SJSA1 (cell line): ENCODE results near the gene KCNIP1. TPM values are rescaled to one million over a fixed set of nuclear protein-coding genes. Genes with fewer than 3 reads are reported as not detected.
A peak's percentile ranks its signal among the peaks of the same experiment; 100 is the strongest.

Experiments used
- DNase-seq, 2 experiments: peaks; one replicate each; pipeline ENCODE4 v3.0.0-alpha.2; 2015 to 2020; ENCODE audit warnings: low spot score in 2 of 2, low read depth in 1 of 2
- H3K27ac ChIP-seq: fragments of 250-450 bp; sonication (Bioruptor Pico); 2 replicates; pipeline ENCODE4 v1.5.1; 2020; ENCODE audit warnings: mild to moderate bottlenecking, moderate library complexity
- H3K27me3 ChIP-seq: fragments of 250-450 bp; sonication (Bioruptor Pico); replicated peaks from 2 replicates; pipeline ENCODE4 v1.5.1; 2020; ENCODE audit warnings: mild to moderate bottlenecking, moderate library complexity
- H3K36me3 ChIP-seq: fragments of 250-450 bp; sonication (Bioruptor Pico); 2 replicates; pipeline ENCODE4 v1.5.1; 2020; ENCODE audit warnings: mild to moderate bottlenecking
- H3K4me1 ChIP-seq: fragments of 250-450 bp; sonication (Bioruptor Pico); replicated peaks from 2 replicates; pipeline ENCODE4 v1.6.1; 2021; ENCODE audit warnings: mild to moderate bottlenecking
- H3K4me3 ChIP-seq: fragments of 250-450 bp; sonication (Bioruptor Pico); 2 replicates; pipeline ENCODE4 v1.5.1; 2020; ENCODE audit warnings: mild to moderate bottlenecking
- H3K9me3 ChIP-seq: fragments of 250-450 bp; sonication (Bioruptor Pico); replicated peaks from 2 replicates; pipeline ENCODE4 v1.5.1; 2020; ENCODE audit warnings: mild to moderate bottlenecking
- total RNA-seq: library from RNA; depleted of rRNA; stranded (reverse); fragments of >200 nt; shearing (Covaris generic); gene quantifications from 2 replicates; pipeline ENCODE4 v1.2.3, GENCODE V29; 2014

KCNIP1 gene
- total RNA-seq, 1 experiment from 2014 or later, result 3.1 TPM

- 0 out of 2 replicates have a peak, but pooled peaks cover 2% of the 10 kb centered on the region for H3K27me3 ChIP-seq
- H3K36me3 ChIP-seq, result no peaks in the 10 kb centered on the region
- H3K27ac ChIP-seq, result no peak overlapping the region
- H3K4me1 ChIP-seq, result no peaks in the 10 kb centered on the region
- peaks cover 10% of the 10 kb centered on the region for H3K9me3 ChIP-seq
- DNase-seq, result peak in 1 of 2 experiments; percentile 9
- H3K4me3 ChIP-seq, result no peak overlapping the region
Measured at GRCh38 chr5:170732685-170733084, 228.9 kb downstream of the KCNIP1 start.

GRCh38 chr5:170736966-170737365 is 233.1 kb downstream of the KCNIP1 start:
- H3K27me3 ChIP-seq, result no peaks in the 10 kb centered on the region
- H3K4me1 ChIP-seq, result no peaks in the 10 kb centered on the region
- H3K4me3 ChIP-seq, result no peak overlapping the region
- peak in 1 of 2 experiments; percentile 17 for DNase-seq
- H3K9me3 ChIP-seq, result peaks cover 10% of the 10 kb centered on the region
- no peaks in the 10 kb centered on the region for H3K36me3 ChIP-seq
- no peak overlapping the region for H3K27ac ChIP-seq

GRCh38 chr5:170737591-170737990 is 233.8 kb downstream of the KCNIP1 start:
- no peak overlapping the region for H3K4me3 ChIP-seq
- H3K36me3 ChIP-seq, result no peaks in the 10 kb centered on the region
- H3K4me1 ChIP-seq, result no peaks in the 10 kb centered on the region
- H3K27me3 ChIP-seq, result no peaks in the 10 kb centered on the region
- H3K27ac ChIP-seq, result no peak overlapping the region
- DNase-seq, result no peak
- peaks cover 10% of the 10 kb centered on the region for H3K9me3 ChIP-seq

- Histone ChIP-seq H3K27ac (no peak overlapping the region), H3K4me1 (no peaks in the 10 kb centered on the region)
- peak in 1 of 2 experiments; percentile 12 for DNase-seq
Measured at GRCh38 chr5:170738840-170739239, 235.0 kb downstream of the KCNIP1 start.

DNA sequence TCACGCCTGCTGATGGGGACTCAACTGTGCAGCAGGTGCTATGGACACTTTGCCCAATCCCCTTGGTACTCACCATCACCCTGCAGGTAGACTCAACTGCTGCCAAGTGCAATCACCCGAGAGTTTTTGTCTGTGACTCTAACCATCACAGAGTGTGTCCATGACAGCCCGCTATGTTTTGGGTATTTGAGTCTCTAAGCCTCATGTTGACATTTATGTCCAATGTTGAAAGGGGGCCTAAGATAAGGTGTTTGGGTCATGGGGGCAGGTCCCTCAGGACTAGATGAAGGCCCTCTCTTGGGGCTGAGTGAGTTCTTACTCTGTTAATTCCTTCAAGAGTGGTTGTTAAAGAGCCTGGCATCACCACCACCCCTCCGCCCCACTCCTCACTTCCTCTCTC is 235.6 kb downstream of the KCNIP1 start:
- H3K27ac ChIP-seq, result no peak overlapping the region
- H3K4me3 ChIP-seq, result no peak overlapping the region
- H3K4me1 ChIP-seq, result peaks cover 3% of the 10 kb centered on the region; the same call in 1 of the 2 replicates
- H3K9me3 ChIP-seq, result peaks cover 10% of the 10 kb centered on the region
- H3K27me3 ChIP-seq, result peaks cover 8% of the 10 kb centered on the region
- H3K36me3 ChIP-seq, result no peaks in the 10 kb centered on the region
- peak in 1 of 2 experiments; percentile 29 for DNase-seq

More at GRCh38 chr5:170738840-170739239, 235.0 kb downstream of the KCNIP1 start:
- Histone ChIP-seq H3K27me3 (peaks cover 4% of the 10 kb centered on the region), H3K4me3 (no peak overlapping the region), H3K9me3 (peaks cover 10% of the 10 kb centered on the region), H3K36me3 (no peaks in the 10 kb centered on the region)

DNA sequence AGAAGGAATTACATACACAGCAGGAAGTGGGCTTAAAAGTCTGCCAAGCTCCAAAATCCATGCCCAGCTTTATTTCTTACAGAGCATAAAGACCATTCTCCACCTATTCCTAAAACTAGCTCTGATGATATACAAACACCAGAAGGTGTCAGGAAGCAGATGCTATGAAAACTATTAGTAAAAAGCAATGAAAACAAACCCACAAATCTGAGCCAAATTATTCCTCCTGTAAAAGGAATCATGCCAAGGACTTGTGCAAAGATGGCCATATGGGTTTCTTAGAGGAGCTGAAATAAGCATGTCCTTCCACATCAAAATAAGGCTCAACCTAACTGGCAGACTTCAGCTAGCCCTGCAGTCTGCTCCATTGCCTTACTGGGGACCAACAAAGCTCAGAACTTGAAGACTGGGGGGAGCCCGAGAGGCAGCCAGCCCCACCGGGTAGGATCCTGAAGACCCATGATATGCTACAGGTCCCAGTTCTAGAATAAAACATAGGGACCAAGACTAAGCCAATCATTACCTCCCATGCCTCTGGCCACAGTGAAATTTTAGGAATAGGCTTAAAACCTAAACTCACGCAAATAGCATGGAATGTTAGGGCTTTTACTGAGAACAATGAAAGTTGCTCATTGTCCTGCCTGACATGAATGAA is 236.9 kb downstream of the KCNIP1 start:
- Histone ChIP-seq H3K9me3 (peaks cover 6% of the 10 kb centered on the region), H3K4me1 (peaks cover 12% of the 10 kb centered on the region), H3K4me3 (no peak overlapping the region), H3K36me3 (no peaks in the 10 kb centered on the region), H3K27ac (no peak overlapping the region), H3K27me3 (peaks cover 8% of the 10 kb centered on the region)
- peak in 1 of 2 experiments; percentile 35 for DNase-seq

- Histone ChIP-seq H3K9me3 (peaks cover 2% of the 10 kb centered on the region), H3K36me3 (no peaks in the 10 kb centered on the region), H3K27ac (no peak overlapping the region), H3K27me3 (peaks cover 8% of the 10 kb centered on the region), H3K4me3 (no peak overlapping the region), H3K4me1 (peaks cover 14% of the 10 kb centered on the region)
- DNase-seq, result peak in 1 of 2 experiments; percentile 30
Measured at GRCh38 chr5:170741801-170742200, 238.0 kb downstream of the KCNIP1 start.

DNA sequence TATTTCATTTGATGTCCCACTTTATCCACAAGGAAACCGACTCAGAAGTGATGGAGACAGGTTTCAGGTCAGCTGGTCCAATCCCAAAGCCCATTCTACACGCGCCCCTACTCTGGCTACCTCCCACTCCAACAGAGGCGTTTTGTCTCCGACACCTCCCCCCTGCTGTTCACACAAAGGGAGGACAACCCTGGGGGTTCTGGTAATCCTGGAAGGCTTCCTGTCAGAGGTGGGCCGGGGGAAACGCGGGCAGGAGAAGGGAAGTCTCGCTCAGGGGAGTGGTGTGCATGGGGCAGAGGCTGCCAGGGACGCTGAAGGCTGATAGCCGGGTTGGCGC is 240.0 kb downstream of the KCNIP1 start:
- no peaks in the 10 kb centered on the region for H3K9me3 ChIP-seq
- H3K4me1 ChIP-seq, result peaks cover 14% of the 10 kb centered on the region
- no peak overlapping the region for H3K4me3 ChIP-seq
- peaks cover 8% of the 10 kb centered on the region for H3K27me3 ChIP-seq
- no peaks in the 10 kb centered on the region for H3K36me3 ChIP-seq
- DNase-seq, result no peak
- no peak overlapping the region for H3K27ac ChIP-seq

GRCh38 chr5:170745481-170746071 is 241.8 kb downstream of the KCNIP1 start:
- Histone ChIP-seq H3K9me3 (no peaks in the 10 kb centered on the region), H3K4me1 (peaks cover 14% of the 10 kb centered on the region), H3K27ac (no peak overlapping the region), H3K36me3 (no peaks in the 10 kb centered on the region), H3K4me3 (no peak overlapping the region), H3K27me3 (peaks cover 8% of the 10 kb centered on the region)
- DNase-seq, result peak; percentile 35 to 56

GRCh38 chr5:170746075-170746960 is 242.5 kb downstream of the KCNIP1 start:
- H3K4me3 ChIP-seq, result no peak overlapping the region
- H3K36me3 ChIP-seq, result no peaks in the 10 kb centered on the region
- DNase-seq, result peak in 1 of 2 experiments; percentile 38
- H3K4me1 ChIP-seq, result peaks cover 14% of the 10 kb centered on the region
- peaks cover 8% of the 10 kb centered on the region for H3K27me3 ChIP-seq
- no peaks in the 10 kb centered on the region for H3K9me3 ChIP-seq
- no peak overlapping the region for H3K27ac ChIP-seq

DNA sequence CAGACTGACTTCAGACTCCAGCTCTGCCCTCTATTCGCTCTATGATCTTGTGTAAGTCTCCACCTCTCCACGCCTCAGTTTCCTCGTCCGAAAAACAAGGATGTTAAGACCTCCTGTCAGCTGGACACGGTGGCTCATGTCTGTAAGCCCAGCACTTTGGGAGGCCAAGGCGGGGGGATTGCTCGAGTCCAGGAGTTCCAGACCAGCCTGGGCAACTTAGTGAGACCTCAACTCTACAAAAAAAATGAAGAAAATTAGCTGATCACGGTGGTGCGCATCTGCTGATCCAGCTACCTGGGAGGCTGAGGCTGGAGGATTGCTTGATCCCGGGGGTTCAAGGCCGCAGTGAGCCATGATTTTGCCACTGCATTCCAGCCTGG is 243.1 kb downstream of the KCNIP1 start:
- Histone ChIP-seq H3K4me3 (no peak overlapping the region), H3K9me3 (no peaks in the 10 kb centered on the region), H3K27ac (no peak overlapping the region), H3K4me1 (peaks cover 14% of the 10 kb centered on the region), H3K27me3 (peaks cover 8% of the 10 kb centered on the region), H3K36me3 (no peaks in the 10 kb centered on the region)
- DNase-seq, result peak in 1 of 2 experiments; percentile 32

DNA sequence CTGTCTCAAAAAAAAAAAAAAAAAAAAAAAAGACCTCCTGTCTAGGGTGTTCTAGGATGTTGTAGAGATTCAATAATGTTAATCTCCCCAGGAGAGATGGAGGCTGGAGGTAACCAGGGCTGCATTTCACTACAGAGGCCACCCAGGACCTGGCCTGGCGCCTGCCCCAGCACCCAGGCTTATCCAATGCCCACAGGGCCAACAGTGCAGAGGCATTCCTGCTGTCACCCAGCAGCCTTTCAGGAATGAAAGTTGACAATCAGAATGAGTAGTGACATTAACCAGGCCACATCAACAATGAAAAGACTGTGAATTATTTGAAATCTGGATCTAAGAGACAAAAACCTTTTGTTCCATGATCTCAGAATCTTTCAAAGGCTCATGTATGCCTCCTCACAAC is 243.5 kb downstream of the KCNIP1 start:
- no peaks in the 10 kb centered on the region for H3K36me3 ChIP-seq
- peaks cover 14% of the 10 kb centered on the region for H3K4me1 ChIP-seq
- no peaks in the 10 kb centered on the region for H3K9me3 ChIP-seq
- H3K27me3 ChIP-seq, result peaks cover 8% of the 10 kb centered on the region
- H3K27ac ChIP-seq, result no peak overlapping the region
- DNase-seq, result peak in 1 of 2 experiments; percentile 36
- H3K4me3 ChIP-seq, result no peak overlapping the region

DNA sequence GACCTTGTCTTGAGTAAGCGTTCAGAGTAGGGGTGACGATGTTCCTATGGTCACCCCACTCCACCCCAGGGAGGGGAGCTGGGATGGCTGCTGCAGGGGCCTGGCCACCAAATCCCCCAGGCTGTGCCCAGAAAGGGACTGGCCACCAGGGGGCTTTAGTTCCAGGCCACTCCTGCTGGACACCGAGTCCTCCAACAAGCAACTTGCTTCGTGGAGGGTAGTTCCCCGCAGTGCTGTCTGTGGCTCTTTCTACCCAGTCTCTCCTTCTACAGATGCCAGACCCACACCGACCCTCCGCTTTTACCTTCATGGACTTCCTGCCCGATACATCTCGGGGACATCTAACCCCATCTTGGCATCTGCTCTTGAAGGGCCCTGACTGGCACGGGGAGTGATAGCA is 244.0 kb downstream of the KCNIP1 start:
- Histone ChIP-seq H3K36me3 (no peaks in the 10 kb centered on the region), H3K9me3 (no peaks in the 10 kb centered on the region), H3K4me3 (no peak overlapping the region), H3K27me3 (peaks cover 8% of the 10 kb centered on the region), H3K27ac (no peak overlapping the region), H3K4me1 (peaks cover 14% of the 10 kb centered on the region)
- peak in 1 of 2 experiments; percentile 52 for DNase-seq
